Measurements from ENCODE around the gene CNGA1. TPM values are rescaled to one million over a fixed set of nuclear protein-coding genes. Genes with fewer than 3 reads are reported as not detected.
"Not testable (repeated sequence)": the region's sequence is repeated elsewhere in the genome, so short reads cannot be mapped to it uniquely, and the experiment has no call there.

Gene CNGA1
- total RNA-seq, 1 donor from 2014 or later = under 0.01 TPM

DNA sequence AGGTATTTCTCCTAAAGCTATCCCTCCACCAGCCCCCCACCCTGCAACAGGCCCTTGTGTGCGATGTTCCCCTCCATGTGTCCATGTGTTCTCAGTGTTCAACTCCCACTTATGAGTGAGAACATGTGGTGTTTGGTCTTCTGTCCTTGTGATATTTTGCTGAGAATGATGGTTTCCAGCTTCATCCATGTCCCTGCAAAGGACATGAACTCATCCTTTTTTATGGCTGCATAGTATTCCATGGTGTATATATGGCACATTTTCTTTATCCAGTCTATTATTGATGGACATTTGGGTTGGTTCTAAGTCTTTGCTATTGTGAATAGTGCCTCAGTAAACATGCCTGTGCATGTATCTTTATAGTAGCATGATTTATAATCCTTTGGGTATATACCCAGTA, 99.3 kb downstream of the CNGA1 start:
- not testable (repeated sequence) for H3K4me3 ChIP-seq (ENCODE audit: low read length in 3 of 3); H3K9me3 ChIP-seq (ENCODE audit: control insufficient read depth in 3 of 3, low read length in 3 of 3); H3K27ac ChIP-seq (ENCODE audit: low read depth, low read length); H3K36me3 ChIP-seq (ENCODE audit: control insufficient read depth in 3 of 3, insufficient read depth in 3 of 3, low read length in 3 of 3); H3K9ac ChIP-seq (ENCODE audit: low read depth in 1 of 3, low read length in 3 of 3); H3K27me3 ChIP-seq (ENCODE audit: control insufficient read depth in 3 of 3, insufficient read depth in 3 of 3, low read length in 3 of 3)
- peaks cover 6 to 16% (median 13%) of the 10 kb centered on the region in 3 donors for H3K4me1 ChIP-seq (ENCODE audit: control insufficient read depth in 3 of 3, insufficient read depth in 3 of 3, low read length in 3 of 3)

DNA sequence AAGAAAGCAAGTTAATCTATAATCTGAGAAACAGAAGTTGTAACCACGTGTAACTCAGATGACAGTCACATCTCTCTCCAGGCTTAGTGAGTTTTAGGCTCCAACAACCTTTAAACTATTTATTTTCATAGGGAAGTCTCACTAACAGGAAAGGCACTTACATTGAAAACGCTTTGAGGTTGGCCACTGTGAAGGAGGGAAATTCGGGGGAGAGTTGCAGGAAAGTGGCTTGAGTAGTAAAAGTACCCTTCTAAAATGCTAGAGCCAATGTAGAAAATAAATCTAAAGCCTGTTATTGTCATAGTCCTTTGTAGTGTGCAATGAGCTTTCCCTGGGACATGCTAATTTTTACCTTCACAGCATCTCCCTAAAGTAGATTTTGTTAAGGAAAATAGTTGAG, 101.1 kb downstream of the CNGA1 start:
- H3K4me3 ChIP-seq (ENCODE audit: low read length in 3 of 3) = no peak overlapping the region
- H3K9me3 ChIP-seq (ENCODE audit: control insufficient read depth in 3 of 3, low read length in 3 of 3) = no peaks in the 10 kb centered on the region
- H3K27ac ChIP-seq (ENCODE audit: low read depth, low read length) = no peak overlapping the region
- peaks cover 6 to 16% (median 13%) of the 10 kb centered on the region in 3 donors for H3K4me1 ChIP-seq (ENCODE audit: control insufficient read depth in 3 of 3, insufficient read depth in 3 of 3, low read length in 3 of 3)
- no peaks in the 10 kb centered on the region for H3K27me3 ChIP-seq (ENCODE audit: control insufficient read depth in 3 of 3, insufficient read depth in 3 of 3, low read length in 3 of 3)
- H3K9ac ChIP-seq (ENCODE audit: low read depth in 1 of 3, low read length in 3 of 3) = no peak overlapping the region
- peaks cover 0 to 7% (median 3%) of the 10 kb centered on the region in 3 donors for H3K36me3 ChIP-seq (ENCODE audit: control insufficient read depth in 3 of 3, insufficient read depth in 3 of 3, low read length in 3 of 3)

DNA sequence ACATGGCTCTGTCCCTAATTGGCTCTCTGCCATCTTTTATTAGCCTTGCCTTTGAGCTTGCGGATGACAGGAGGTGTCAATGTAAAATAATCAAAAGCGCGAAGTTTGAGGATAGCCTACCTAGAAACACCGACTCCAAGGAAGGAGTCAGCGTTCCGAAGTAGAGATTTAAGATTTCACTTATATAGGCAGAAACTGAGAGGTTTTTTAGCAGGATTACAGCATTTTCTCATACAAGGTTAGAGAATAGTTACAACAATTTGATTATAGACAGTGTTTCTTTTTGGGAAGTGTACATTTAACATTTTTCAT, 101.6 kb downstream of the CNGA1 start:
- H3K4me1 ChIP-seq (ENCODE audit: control insufficient read depth in 3 of 3, insufficient read depth in 3 of 3, low read length in 3 of 3) = peaks cover 6 to 16% (median 13%) of the 10 kb centered on the region in 3 donors
- peaks cover 0 to 11% (median 5%) of the 10 kb centered on the region in 3 donors for H3K36me3 ChIP-seq (ENCODE audit: control insufficient read depth in 3 of 3, insufficient read depth in 3 of 3, low read length in 3 of 3)
- H3K27me3 ChIP-seq (ENCODE audit: control insufficient read depth in 3 of 3, insufficient read depth in 3 of 3, low read length in 3 of 3) = no peaks in the 10 kb centered on the region
- peak overlapping the region; percentile 87 to 99 (median 99) for H3K4me3 ChIP-seq (ENCODE audit: low read length in 3 of 3)
- no peaks in the 10 kb centered on the region for H3K9me3 ChIP-seq (ENCODE audit: control insufficient read depth in 3 of 3, low read length in 3 of 3)
- no peak overlapping the region for H3K27ac ChIP-seq (ENCODE audit: low read depth, low read length)
- peak overlapping the region; percentile 46 to 75 (median 63) for H3K9ac ChIP-seq (ENCODE audit: low read depth in 1 of 3, low read length in 3 of 3)

DNA sequence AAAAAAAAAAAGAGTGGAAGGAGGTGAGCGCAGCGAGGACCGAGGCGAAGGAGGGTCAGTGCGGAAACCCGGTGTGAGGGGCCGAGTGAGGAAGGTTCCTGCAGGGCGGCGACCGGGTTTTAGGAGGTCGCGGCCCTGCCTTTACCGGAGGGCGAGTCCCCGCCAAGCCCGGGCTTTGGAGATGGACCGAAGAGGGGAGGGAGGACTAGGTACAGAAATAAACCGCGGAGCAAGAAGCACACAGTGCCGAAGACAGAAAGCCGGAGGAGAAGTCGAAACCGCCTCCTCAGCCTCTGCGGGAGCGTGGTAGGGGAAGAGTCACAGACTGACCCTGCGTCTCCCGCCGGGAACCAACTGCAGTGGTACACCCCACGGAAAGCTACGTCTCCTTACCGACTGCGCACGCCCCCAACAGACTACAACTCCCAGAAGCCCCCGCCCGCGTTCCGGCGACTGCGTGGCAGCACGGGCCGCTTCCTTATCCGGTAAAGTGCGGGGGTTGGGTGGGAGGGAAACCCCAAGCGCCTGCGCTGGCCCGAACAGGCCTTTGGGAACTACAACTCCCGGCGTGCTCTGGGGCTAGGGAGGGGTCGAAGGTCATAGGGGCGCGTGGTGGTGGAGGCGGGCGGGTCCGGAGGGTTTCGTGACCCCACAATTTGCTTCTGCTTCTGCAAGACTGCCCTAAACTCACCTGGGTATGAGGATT, 102.1 kb downstream of the CNGA1 start, which contains the start of gene NFXL1:
TSS of gene NFXL1 (minus strand) at position 364 of the 706 bp plus-strand sequence. CDS start 380 bp downstream, outside the sequence.
- peak within 1 kb of the TSS; percentile 81 to 88 (median 86) for H3K9ac ChIP-seq (ENCODE audit: low read depth in 1 of 3, low read length in 3 of 3)
- H3K36me3 ChIP-seq (ENCODE audit: control insufficient read depth in 3 of 3, insufficient read depth in 3 of 3, low read length in 3 of 3) = peaks cover 0 to 11% (median 5%) of the 10 kb centered on the region in 3 donors
- peaks cover 6 to 16% (median 13%) of the 10 kb centered on the region in 3 donors for H3K4me1 ChIP-seq (ENCODE audit: control insufficient read depth in 3 of 3, insufficient read depth in 3 of 3, low read length in 3 of 3)
- H3K27me3 ChIP-seq (ENCODE audit: control insufficient read depth in 3 of 3, insufficient read depth in 3 of 3, low read length in 3 of 3) = no peaks in the 10 kb centered on the region
- H3K9me3 ChIP-seq (ENCODE audit: control insufficient read depth in 3 of 3, low read length in 3 of 3) = no peaks in the 10 kb centered on the region
- H3K27ac ChIP-seq (ENCODE audit: low read depth, low read length) = peak within 1 kb of the TSS; percentile 73
- peak within 1 kb of the TSS; percentile 97 to 99 (median 99) for H3K4me3 ChIP-seq (ENCODE audit: low read length in 3 of 3)

DNA sequence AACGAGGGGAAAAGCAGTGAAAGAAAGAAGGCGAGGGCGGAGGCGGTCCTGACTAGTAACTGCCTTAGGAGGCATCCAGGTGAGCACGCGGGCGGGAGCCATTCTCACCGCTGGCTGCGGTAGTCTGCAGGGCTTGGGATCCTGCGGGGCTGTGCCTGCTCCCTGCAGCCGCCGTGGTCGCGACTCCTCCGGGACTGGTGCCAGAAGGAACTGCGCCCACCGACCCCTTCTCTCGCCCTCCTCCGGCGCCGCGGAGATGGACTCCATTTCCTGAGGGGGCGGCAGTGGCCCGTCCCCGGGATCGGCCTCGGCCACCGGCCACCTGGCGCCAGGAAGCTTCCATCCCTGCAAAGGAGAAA, 102.6 kb downstream of the CNGA1 start:
- peaks cover 6 to 16% (median 13%) of the 10 kb centered on the region in 3 donors for H3K4me1 ChIP-seq (ENCODE audit: control insufficient read depth in 3 of 3, insufficient read depth in 3 of 3, low read length in 3 of 3)
- H3K27ac ChIP-seq (ENCODE audit: low read depth, low read length) = peak overlapping the region; percentile 73
- H3K9ac ChIP-seq (ENCODE audit: low read depth in 1 of 3, low read length in 3 of 3) = peak overlapping the region; percentile 81 to 88 (median 86)
- H3K36me3 ChIP-seq (ENCODE audit: control insufficient read depth in 3 of 3, insufficient read depth in 3 of 3, low read length in 3 of 3) = peaks cover 0 to 15% (median 9%) of the 10 kb centered on the region in 3 donors
- no peaks in the 10 kb centered on the region for H3K9me3 ChIP-seq (ENCODE audit: control insufficient read depth in 3 of 3, low read length in 3 of 3)
- peak overlapping the region; percentile 97 to 99 (median 99) for H3K4me3 ChIP-seq (ENCODE audit: low read length in 3 of 3)
- H3K27me3 ChIP-seq (ENCODE audit: control insufficient read depth in 3 of 3, insufficient read depth in 3 of 3, low read length in 3 of 3) = no peaks in the 10 kb centered on the region

- H3K36me3 ChIP-seq (ENCODE audit: control insufficient read depth in 3 of 3, insufficient read depth in 3 of 3, low read length in 3 of 3) = peaks cover 0 to 15% (median 12%) of the 10 kb centered on the region in 3 donors
- peaks cover 6 to 16% (median 13%) of the 10 kb centered on the region in 3 donors for H3K4me1 ChIP-seq (ENCODE audit: control insufficient read depth in 3 of 3, insufficient read depth in 3 of 3, low read length in 3 of 3)
- H3K27me3 ChIP-seq (ENCODE audit: control insufficient read depth in 3 of 3, insufficient read depth in 3 of 3, low read length in 3 of 3) = no peaks in the 10 kb centered on the region
- no peaks in the 10 kb centered on the region for H3K9me3 ChIP-seq (ENCODE audit: control insufficient read depth in 3 of 3, low read length in 3 of 3)
- H3K27ac ChIP-seq (ENCODE audit: low read depth, low read length) = no peak overlapping the region
- H3K4me3 ChIP-seq (ENCODE audit: low read length in 3 of 3) = peak overlapping the region; percentile 97 to 99 (median 99)
- peak overlapping the region; percentile 81 to 88 (median 86) for H3K9ac ChIP-seq (ENCODE audit: low read depth in 1 of 3, low read length in 3 of 3)
Observed at GRCh38 chr4:47913330-47913729, 103.2 kb downstream of the CNGA1 start.

GRCh38 chr4:47907089-47907646, 109.3 kb downstream of the CNGA1 start:
- H3K27ac ChIP-seq (ENCODE audit: low read depth, low read length) = no peak overlapping the region
- no peak overlapping the region for H3K4me3 ChIP-seq (ENCODE audit: low read length in 3 of 3)
- H3K9me3 ChIP-seq (ENCODE audit: control insufficient read depth in 3 of 3, low read length in 3 of 3) = no peaks in the 10 kb centered on the region
- H3K4me1 ChIP-seq (ENCODE audit: control insufficient read depth in 3 of 3, insufficient read depth in 3 of 3, low read length in 3 of 3) = no peaks in the 10 kb centered on the region
- H3K27me3 ChIP-seq (ENCODE audit: control insufficient read depth in 3 of 3, insufficient read depth in 3 of 3, low read length in 3 of 3) = no peaks in the 10 kb centered on the region
- peaks cover 0 to 26% (median 25%) of the 10 kb centered on the region in 3 donors for H3K36me3 ChIP-seq (ENCODE audit: control insufficient read depth in 3 of 3, insufficient read depth in 3 of 3, low read length in 3 of 3)
- no peak overlapping the region for H3K9ac ChIP-seq (ENCODE audit: low read depth in 1 of 3, low read length in 3 of 3)

DNA sequence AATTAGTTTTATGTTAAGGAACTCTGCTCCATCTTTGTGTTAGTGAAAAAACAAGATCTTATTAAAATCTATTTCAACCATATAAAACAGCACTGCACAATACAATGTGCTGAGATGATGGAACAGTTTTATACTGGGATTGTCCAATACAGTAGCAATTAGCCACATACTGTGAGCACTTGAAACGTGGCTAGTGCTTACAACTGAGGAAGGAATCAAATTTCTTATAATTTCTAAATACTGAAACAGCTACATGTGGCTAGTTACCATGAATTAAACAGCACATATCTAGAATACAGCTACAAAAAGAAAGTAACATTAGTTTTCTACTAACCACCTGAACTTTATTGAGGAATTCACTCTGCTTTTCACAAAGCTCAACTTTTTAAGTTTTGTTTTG, 116.8 kb downstream of the CNGA1 start:
- H3K4me3 ChIP-seq (ENCODE audit: low read length in 3 of 3) = no peak overlapping the region
- H3K27me3 ChIP-seq (ENCODE audit: control insufficient read depth in 3 of 3, insufficient read depth in 3 of 3, low read length in 3 of 3) = no peaks in the 10 kb centered on the region
- H3K27ac ChIP-seq (ENCODE audit: low read depth, low read length) = no peak overlapping the region
- peaks cover 9 to 47% (median 33%) of the 10 kb centered on the region in 3 donors for H3K36me3 ChIP-seq (ENCODE audit: control insufficient read depth in 3 of 3, insufficient read depth in 3 of 3, low read length in 3 of 3)
- no peaks in the 10 kb centered on the region for H3K4me1 ChIP-seq (ENCODE audit: control insufficient read depth in 3 of 3, insufficient read depth in 3 of 3, low read length in 3 of 3)
- H3K9ac ChIP-seq (ENCODE audit: low read depth in 1 of 3, low read length in 3 of 3) = no peak overlapping the region
- no peaks in the 10 kb centered on the region for H3K9me3 ChIP-seq (ENCODE audit: control insufficient read depth in 3 of 3, low read length in 3 of 3)

DNA sequence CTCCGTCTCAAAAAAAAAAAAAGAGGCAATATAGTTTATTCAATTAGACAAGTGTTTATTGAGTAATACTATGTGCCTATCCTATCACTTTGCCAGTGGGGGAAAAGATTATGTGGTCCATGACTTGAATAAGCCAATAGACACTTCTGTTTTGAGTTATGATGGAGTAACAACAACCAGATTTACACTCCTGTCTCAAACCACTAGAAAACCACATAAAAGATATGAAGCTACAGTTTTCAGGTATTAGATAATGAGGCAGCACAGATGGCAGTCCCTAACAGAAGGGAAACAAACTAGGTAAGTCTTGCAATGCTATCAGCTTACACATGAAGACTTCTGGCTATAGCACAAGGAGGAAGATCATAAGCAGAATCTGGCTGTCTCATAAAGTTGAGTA, 124.6 kb downstream of the CNGA1 start:
- H3K27ac ChIP-seq (ENCODE audit: low read depth, low read length) = no peak overlapping the region
- no peak overlapping the region for H3K9ac ChIP-seq (ENCODE audit: low read depth in 1 of 3, low read length in 3 of 3)
- peaks cover 18 to 49% (median 39%) of the 10 kb centered on the region in 3 donors for H3K36me3 ChIP-seq (ENCODE audit: control insufficient read depth in 3 of 3, insufficient read depth in 3 of 3, low read length in 3 of 3)
- no peaks in the 10 kb centered on the region for H3K27me3 ChIP-seq (ENCODE audit: control insufficient read depth in 3 of 3, insufficient read depth in 3 of 3, low read length in 3 of 3)
- no peak overlapping the region for H3K4me3 ChIP-seq (ENCODE audit: low read length in 3 of 3)
- H3K9me3 ChIP-seq (ENCODE audit: control insufficient read depth in 3 of 3, low read length in 3 of 3) = no peaks in the 10 kb centered on the region
- H3K4me1 ChIP-seq (ENCODE audit: control insufficient read depth in 3 of 3, insufficient read depth in 3 of 3, low read length in 3 of 3) = no peaks in the 10 kb centered on the region
